ENCODE data around the gene GRIN3B.

GRIN3B gene

DNA sequence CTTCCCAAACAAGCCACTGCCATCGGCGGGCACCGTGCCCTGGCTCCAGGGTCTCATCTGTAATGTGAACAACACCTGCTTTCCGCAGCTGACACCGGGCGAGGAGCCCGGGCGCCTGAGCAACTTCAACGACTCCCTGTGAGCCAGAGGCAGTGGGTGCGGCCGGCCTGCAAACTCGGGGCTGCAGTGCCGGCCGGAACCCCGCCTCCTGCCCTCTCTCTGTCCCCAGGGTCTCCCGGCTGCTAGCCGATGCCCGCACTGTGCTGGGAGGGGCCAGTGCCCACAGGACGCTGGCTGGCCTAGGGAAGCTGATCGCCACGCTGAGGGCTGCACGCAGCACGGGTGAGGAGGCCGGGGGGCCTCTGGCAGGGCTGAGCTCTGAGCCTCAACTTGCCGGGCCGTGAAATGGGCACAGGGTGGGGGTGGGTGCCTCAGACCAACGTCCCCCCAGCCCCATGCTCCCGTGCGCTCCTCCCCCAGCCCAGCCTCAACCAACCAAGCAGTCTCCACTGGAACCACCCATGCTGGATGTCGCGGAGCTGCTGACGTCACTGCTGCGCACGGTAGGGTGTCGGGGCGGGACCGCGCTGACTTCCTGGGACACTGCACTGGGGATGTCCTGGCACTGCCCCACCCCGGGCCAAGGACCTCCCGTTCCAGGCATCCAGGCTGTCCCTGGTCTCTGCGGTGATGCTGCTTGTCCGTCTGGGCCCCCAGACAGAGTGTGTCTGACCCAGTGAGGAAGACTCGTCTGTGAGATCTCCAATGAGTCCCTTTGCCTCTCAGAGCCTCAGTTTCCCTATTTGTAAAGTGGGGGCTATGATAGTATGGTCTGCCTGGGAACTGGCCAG is 41.8 kb downstream of the GRIN3B start:
- no peak for DNase-seq (ENCODE audit: low read depth, low spot score)

DNA sequence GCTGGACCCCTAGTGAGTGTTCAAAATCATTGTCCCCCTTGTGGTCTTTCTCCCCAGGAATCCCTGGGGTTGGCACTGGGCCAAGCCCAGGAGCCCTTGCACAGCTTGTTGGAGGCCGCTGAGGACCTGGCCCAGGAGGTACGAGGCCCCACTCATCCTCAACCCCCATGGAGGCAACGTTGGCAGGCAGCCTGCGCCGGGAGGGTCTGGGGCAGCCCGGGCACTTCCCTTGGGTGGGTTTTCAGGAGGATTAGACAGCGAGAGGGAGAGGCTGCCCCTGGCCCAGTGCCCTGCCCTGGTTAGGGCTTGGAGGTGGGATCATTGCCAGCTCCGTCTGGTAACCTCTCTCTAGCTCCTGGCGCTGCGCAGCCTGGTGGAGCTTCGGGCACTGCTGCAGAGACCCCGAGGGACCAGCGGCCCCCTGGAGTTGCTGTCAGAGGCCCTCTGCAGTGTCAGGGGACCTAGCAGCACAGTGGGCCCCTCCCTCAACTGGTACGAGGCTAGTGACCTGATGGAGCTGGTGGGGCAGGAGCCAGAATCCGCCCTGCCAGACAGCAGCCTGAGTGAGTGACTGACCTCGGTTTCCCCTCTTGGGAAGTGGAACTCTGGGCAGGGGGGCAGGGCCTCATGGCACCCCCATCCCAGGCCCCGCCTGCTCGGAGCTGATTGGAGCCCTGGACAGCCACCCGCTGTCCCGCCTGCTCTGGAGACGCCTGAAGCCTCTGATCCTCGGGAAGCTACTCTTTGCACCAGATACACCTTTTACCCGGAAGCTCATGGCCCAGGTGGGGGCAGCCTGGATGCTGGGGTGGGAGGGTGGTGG is 42.7 kb downstream of the GRIN3B start:
- no peak for DNase-seq (ENCODE audit: low read depth, low spot score)

DNA sequence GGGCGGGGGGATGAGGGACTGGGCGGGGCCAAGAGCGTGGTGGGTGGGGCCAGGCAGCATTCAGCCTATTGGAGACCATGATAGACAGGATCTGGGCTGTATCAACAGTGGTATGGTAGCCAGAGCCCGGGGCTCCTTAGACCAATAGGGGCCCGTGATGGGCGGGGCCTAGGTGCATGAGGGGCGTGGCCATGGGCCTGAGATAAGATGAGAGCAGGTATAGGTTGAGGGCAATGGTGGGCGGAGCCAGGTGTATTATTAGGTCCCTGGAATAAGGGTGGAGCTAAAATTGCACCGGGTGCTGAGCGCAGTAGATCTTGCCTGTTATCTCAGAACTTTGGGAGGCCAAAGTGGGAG is 45.0 kb downstream of the GRIN3B start:
- DNase-seq (ENCODE audit: low read depth, low spot score), result no peak

DNA sequence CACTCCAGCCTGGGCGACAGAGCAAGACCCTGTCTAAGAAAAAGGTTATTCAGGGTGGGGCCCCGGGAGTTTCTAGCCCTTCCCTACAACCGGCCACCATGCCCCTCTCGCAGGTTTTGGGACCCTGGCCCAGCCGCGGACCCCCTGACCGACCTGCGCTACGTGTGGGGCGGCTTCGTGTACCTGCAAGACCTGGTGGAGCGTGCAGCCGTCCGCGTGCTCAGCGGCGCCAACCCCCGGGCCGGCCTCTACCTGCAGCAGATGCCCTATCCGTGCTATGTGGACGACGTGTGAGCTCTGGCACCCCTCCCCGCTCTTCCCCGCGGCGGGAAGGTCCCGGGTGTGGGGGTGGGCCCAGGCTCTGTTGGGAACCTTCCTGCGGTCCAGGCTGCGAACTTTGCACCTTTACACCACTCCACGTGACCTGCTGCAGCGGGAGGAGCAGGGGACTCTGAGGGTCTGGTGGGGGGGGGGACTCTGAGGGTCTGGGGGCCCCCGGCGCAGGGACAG is 46.0 kb downstream of the GRIN3B start:
- no peak for DNase-seq (ENCODE audit: low read depth, low spot score)

DNA sequence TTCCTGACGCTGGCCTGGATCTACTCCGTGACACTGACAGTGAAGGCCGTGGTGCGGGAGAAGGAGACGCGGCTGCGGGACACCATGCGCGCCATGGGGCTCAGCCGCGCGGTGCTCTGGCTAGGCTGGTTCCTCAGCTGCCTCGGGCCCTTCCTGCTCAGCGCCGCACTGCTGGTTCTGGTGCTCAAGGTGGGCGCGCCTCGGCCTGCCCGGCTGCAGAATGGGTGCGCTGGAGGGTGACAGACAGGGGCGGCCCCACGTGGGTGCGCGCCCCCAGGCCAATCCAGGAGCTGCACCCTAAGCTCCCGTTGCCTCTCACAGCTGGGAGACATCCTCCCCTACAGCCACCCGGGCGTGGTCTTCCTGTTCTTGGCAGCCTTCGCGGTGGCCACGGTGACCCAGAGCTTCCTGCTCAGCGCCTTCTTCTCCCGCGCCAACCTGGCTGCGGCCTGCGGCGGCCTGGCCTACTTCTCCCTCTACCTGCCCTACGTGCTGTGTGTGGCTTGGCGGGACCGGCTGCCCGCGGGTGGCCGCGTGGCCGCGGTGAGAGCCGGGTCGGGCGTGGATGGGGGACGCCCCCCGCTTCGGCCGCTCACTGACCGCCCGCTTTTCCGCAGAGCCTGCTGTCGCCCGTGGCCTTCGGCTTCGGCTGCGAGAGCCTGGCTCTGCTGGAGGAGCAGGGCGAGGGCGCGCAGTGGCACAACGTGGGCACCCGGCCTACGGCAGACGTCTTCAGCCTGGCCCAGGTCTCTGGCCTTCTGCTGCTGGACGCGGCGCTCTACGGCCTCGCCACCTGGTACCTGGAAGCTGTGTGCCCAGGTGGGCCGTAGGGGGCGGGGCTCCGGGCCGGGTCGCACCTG is 46.8 kb downstream of the GRIN3B start:
- no peak for DNase-seq (ENCODE audit: low read depth, low spot score)

DNA sequence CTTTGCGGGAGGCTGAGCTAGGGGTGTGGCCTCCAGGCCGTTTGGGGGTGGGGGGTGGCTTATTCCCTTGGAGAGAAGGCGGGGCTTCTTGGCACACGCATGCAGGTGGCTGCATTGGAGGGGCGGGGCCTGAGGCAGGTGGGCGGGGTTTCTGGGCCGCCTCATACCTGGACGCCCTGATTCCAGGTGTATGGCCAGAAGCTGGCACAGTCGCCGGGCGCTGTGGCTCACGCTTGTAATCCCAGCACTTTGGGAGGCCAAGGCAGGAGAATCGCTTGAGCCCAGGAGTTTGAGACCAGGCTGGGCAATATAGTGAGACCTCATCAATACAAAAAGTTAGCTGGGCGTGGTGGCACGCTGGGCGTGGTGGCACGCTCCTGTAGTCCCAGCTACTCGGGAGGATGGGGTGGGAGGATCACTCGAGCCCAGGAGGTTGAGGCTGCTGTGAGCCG is 47.5 kb downstream of the GRIN3B start:
- DNase-seq (ENCODE audit: low read depth, low spot score), result no peak

DNA sequence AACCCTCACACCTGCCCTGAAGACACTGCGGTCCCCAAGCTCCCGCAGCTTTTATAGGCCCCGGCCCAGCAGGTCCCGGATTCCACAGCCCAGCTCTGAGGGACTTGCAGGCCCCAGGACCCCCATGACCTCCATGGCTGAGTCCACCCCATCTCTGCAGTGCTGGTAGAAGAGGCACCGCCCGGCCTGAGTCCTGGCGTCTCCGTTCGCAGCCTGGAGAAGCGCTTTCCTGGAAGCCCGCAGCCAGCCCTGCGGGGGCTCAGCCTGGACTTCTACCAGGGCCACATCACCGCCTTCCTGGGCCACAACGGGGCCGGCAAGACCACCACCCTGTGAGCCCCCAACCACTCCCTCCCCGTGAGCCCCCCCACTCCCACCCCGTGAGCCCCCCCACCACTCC is 48.9 kb downstream of the GRIN3B start:
- DNase-seq (ENCODE audit: low read depth, low spot score), result no peak

DNA sequence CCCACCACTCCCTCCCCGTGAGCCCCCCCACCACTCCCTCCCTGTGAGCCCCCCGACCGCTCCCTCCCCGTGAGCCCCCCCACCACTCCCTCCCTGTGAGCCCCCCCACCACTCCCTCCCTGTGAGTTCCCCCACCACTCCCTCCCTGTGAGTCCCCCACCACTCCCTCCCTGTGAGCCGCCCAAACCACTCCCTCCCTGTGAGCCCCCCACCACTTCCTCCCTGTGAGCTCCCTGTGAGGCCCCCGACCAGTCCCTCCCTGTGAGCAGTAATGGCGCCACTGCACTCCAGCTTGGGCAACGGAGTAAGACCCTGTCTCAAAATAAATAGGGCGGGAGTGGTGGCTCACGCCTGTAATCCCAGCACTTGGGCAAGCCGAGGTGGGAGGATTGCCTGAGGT is 49.6 kb downstream of the GRIN3B start:
- no peak for DNase-seq (ENCODE audit: low read depth, low spot score)

DNA sequence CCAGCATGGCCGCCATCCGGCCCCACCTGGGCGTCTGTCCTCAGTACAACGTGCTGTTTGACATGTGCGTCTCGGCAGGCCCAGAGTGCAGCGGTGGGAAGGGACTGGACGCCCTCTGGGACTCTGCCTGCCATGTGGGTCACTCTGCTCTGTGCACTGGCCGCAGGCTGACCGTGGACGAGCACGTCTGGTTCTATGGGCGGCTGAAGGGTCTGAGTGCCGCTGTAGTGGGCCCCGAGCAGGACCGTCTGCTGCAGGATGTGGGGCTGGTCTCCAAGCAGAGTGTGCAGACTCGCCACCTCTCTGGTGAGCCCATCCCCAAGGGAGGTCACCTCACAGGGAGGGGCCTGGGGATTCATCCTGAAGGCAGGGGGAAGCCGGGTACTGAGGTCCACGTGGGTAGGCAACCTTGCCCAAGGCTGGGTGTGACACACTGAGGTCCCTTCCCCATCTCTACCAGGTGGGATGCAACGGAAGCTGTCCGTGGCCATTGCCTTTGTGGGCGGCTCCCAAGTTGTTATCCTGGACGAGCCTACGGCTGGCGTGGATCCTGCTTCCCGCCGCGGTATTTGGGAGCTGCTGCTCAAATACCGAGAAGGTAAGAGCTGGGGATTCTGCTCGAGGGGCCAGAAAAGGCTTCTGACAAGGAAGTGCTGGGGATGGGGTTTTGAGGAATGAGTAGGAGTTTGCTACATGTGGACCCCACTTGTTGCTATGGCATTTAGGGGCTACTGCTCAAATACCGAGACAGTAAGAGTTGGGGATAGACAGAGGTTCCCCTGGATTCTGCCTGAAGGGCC is 51.0 kb downstream of the GRIN3B start:
- DNase-seq (ENCODE audit: low read depth, low spot score), result no peak

DNA sequence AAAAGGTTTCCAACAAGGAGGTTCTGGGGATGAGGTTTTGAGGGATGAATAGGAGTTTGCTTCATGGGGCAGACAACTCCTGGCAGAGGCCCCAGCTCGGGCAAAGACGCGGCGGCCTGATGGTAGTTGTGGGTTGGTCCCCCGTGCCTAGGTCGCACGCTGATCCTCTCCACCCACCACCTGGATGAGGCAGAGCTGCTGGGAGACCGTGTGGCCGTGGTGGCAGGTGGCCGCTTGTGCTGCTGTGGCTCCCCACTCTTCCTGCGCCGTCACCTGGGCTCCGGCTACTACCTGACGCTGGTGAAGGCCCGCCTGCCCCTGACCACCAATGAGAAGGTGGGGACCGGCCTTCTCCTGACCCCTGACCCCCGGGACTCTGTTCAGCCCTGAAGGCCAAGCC is 51.6 kb downstream of the GRIN3B start:
- no peak for DNase-seq (ENCODE audit: low read depth, low spot score)

DNA sequence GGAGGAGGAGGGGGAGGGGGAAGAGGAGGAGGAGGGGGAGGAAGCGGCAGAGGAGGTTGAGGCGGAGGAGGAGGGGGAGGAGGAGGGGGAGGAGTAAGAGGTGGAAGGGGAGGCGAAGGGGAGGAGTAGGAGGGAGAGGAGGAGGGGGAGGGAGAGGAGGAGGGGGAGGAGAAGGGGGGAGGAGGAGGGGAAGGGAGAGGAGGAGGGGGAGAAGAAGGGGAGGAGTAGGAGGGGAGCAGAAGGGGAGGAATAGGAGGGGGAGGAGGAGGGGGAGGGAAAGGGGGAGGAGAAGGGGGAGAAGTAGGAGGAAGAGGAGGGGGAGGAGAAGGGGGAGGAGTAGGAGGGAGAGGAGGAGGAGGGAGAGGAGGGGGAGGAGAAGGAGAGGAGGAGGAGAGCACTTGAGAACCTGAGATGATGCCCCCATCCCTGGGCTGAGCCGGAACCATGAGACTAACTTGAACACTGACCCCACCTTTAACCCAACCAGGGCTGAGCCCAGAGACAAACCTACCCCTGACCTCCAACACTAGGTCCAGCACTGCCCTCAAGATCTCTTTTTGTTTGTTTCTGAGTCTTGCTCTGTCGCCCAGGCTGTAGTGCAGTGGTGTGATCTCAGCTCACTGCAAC is 52.2 kb downstream of the GRIN3B start:
- DNase-seq (ENCODE audit: low read depth, low spot score), result no peak

DNA sequence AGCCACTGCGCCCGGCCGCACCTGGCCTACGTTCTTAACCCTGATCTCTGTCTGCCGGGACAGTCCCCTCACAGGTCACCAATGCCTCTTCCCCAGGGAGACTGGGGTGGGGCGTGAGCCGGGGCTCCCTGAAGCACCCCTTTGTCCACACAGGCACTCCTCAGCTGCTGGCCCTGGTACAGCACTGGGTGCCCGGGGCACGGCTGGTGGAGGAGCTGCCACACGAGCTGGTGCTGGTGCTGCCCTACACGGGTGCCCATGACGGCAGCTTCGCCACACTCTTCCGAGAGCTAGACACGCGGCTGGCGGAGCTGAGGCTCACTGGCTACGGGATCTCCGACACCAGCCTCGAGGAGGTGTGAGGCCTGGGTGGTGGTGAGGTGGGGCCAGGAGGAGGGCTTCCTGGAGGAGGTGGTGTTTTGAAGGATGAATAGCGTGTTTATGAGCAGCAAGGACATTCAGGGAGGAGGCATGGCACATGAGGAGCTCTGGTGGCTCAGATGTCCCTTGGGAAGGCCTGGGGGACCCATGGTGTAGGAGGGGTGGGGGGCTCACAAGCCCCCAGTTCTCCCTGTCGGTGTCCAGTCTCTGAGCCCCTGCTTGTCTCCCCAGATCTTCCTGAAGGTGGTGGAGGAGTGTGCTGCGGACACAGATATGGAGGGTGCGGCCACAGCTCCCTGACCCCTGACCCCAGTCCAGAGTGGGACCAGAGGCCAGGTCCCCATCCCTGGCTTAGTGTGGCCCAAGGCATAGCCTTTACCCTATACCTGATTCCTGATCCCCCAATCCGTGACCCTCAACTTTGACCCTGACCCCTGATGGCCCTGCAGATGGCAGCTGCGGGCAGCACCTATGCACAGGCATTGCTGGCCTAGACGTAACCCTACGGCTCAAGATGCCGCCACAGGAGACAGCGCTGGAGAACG is 53.2 kb downstream of the GRIN3B start:
- no peak for DNase-seq (ENCODE audit: low read depth, low spot score)

DNA sequence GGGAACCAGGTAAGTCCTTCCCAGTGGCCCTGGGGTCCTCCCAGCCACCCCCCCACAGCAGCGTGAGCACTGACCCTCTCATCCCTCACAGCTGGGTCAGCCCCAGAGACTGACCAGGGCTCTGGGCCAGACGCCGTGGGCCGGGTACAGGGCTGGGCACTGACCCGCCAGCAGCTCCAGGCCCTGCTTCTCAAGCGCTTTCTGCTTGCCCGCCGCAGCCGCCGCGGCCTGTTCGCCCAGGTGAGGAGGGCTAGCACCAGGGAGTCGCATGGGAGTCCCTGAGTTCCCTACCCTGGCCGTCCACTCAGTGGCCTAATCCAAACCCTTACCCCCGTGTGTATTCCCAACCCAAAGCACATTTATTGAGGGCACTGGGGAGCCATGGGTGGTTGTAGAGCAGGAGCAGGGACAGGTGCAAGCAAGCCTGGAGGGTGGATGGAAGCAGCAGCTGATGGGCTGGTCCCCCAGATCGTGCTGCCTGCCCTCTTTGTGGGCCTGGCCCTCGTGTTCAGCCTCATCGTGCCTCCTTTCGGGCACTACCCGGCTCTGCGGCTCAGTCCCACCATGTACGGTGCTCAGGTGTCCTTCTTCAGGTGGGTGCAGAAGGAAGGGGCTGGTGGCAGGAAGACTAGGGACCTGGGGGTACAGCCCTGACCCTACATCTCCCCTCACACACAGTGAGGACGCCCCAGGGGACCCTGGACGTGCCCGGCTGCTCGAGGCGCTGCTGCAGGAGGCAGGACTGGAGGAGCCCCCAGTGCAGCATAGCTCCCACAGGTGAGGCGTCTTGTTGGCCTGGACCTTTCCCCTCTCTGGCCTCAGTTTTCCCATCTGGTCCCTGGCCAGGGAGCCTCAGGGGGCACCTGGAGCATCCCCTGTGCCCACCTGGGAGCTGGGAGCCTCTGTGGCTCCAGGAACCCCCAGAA is 54.1 kb downstream of the GRIN3B start:
- DNase-seq (ENCODE audit: low read depth, low spot score), result no peak

DNA sequence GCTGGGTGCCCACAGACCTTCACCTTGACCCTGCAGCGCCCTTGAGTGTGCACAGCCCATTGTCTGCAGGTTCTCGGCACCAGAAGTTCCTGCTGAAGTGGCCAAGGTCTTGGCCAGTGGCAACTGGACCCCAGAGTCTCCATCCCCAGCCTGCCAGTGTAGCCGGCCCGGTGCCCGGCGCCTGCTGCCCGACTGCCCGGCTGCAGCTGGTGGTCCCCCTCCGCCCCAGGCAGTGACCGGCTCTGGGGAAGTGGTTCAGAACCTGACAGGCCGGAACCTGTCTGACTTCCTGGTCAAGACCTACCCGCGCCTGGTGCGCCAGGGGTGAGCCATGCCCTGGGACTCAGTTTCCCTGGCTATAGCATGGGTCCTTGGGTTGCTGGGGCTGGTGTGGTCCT is 54.8 kb downstream of the GRIN3B start:
- no peak for DNase-seq (ENCODE audit: low read depth, low spot score)

DNA sequence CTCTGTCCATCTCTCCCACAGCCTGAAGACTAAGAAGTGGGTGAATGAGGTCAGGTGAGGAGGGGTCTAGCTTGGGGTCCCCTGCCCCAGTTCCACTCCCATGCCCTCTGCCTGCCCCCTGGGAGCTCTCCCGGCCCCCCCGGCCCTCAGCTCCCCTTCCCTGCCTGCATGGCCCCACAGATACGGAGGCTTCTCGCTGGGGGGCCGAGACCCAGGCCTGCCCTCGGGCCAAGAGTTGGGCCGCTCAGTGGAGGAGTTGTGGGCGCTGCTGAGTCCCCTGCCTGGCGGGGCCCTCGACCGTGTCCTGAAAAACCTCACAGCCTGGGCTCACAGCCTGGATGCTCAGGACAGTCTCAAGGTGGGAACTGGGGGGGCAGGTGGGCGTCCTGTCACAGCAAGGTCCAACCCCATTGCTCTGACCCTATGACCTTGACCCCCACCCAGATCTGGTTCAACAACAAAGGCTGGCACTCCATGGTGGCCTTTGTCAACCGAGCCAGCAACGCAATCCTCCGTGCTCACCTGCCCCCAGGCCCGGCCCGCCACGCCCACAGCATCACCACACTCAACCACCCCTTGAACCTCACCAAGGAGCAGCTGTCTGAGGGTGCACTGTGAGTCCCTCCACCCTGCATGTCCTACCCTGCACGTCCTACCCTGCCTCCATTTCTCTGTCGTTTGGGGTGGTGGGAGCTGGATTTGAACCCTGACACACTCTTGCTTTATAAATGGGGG is 55.8 kb downstream of the GRIN3B start:
- DNase-seq (ENCODE audit: low read depth, low spot score), result no peak

DNA sequence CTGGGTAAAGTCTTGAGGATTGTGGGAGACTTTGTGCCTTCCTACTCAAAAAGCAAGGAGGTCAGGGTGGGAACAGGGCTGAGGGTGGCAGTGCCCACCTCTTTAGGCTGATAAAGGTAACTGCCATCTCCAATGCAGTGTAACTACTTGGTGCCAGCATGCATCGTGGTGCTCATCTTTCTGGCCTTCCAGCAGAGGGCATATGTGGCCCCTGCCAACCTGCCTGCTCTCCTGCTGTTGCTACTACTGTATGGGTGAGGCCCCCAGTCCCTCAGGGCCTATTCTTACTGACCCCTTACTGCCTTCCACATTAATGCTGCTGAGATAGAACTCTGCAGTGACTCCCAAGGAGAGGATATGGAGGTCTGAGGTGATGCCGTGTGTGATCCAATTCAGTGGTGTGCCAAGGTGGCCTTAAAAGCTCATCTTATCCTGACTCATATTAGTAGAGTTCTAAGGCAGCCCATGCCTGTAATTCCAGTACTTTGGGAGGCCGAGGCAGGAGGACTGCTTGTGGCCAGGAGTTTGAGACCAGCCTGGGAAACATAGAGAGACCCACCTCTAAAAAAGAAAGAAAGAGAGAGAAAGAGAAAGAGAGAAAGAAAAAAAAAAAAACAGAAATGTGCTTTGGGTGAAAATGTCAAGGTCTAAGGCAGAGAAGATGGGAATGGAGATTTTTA is 57.1 kb downstream of the GRIN3B start:
- DNase-seq (ENCODE audit: low read depth, low spot score), result no peak

DNA sequence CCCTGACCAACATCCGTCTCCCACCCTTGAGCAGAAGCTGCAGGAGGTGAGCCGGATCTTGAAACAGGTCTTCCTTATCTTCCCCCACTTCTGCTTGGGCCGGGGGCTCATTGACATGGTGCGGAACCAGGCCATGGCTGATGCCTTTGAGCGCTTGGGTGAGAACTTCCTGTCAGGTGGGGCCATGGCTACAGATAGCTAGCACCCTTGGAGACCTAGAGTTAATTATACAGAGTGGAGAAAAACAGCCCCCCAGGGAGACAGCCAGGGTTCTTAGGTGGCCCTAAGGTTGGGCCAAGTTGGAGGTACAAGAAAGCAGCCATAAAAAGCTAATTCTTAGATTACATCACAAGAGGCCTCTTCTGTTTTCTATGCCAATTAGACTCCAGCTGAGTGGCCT is 57.9 kb downstream of the GRIN3B start:
- DNase-seq (ENCODE audit: low read depth, low spot score), result no peak

Data from brain pericyte (primary cell).